Effector CD8-positive, alpha-beta T cell (primary cell): ENCODE data around the gene SOX5.

Experiments
- DNase-seq: peaks from one replicate; lab custom pipeline; 2025; lab: John Stamatoyannopoulos, UW

SOX5 gene

GRCh38 chr12:23686095-23686494, 263.4 kb downstream of the SOX5 start:
- DNase-seq, result no peak

- DNase-seq, result no peak
Observed at GRCh38 chr12:23684121-23684520, 265.3 kb downstream of the SOX5 start.

GRCh38 chr12:23681237-23681636, 268.2 kb downstream of the SOX5 start:
- no peak for DNase-seq

- DNase-seq, result no peak
Observed at GRCh38 chr12:23674064-23674463, 275.4 kb downstream of the SOX5 start.

- no peak for DNase-seq
Observed at GRCh38 chr12:23671881-23672280, 277.6 kb downstream of the SOX5 start.

- no peak for DNase-seq
Observed at GRCh38 chr12:23670684-23671083, 278.8 kb downstream of the SOX5 start.

GRCh38 chr12:23669691-23670090, 279.8 kb downstream of the SOX5 start:
- DNase-seq, result no peak

GRCh38 chr12:23666866-23667265, 282.6 kb downstream of the SOX5 start:
- DNase-seq, result no peak

GRCh38 chr12:23662966-23663365, 286.5 kb downstream of the SOX5 start:
- DNase-seq, result no peak

GRCh38 chr12:23659131-23659530, 290.3 kb downstream of the SOX5 start:
- DNase-seq, result no peak

- DNase-seq, result no peak
Observed at GRCh38 chr12:23657598-23657997, 291.9 kb downstream of the SOX5 start.

GRCh38 chr12:23655884-23656283, 293.6 kb downstream of the SOX5 start:
- DNase-seq, result no peak

GRCh38 chr12:23655112-23655511, 294.4 kb downstream of the SOX5 start:
- DNase-seq, result no peak

- no peak for DNase-seq
Observed at GRCh38 chr12:23648546-23648945, 300.9 kb downstream of the SOX5 start.

- DNase-seq, result no peak
Observed at GRCh38 chr12:23640754-23641153, 308.7 kb downstream of the SOX5 start.

- DNase-seq, result no peak
Observed at GRCh38 chr12:23634344-23634743, 315.1 kb downstream of the SOX5 start.

- DNase-seq, result no peak
Observed at GRCh38 chr12:23631786-23632377, 317.6 kb downstream of the SOX5 start.

- no peak for DNase-seq
Observed at GRCh38 chr12:23630524-23630923, 318.9 kb downstream of the SOX5 start.

GRCh38 chr12:23628806-23629205, 320.7 kb downstream of the SOX5 start:
- no peak for DNase-seq

- no peak for DNase-seq
Observed at GRCh38 chr12:23626791-23627190, 322.7 kb downstream of the SOX5 start.

- DNase-seq, result no peak
Observed at GRCh38 chr12:23621900-23622299, 327.6 kb downstream of the SOX5 start.

GRCh38 chr12:23618718-23619117, 330.8 kb downstream of the SOX5 start:
- DNase-seq, result no peak

GRCh38 chr12:23617749-23618148, 331.7 kb downstream of the SOX5 start:
- DNase-seq, result no peak

GRCh38 chr12:23614280-23614679, 335.2 kb downstream of the SOX5 start:
- no peak for DNase-seq

GRCh38 chr12:23611320-23611719, 338.1 kb downstream of the SOX5 start:
- no peak for DNase-seq
